ENCODE results near the gene RPH3AL.

- no peak for TF ChIP-seq CTCF (IDR thresholded peaks at IDR 0.05; ENCODE audit: low read depth, low read length)
- TF ChIP-seq POLR2A (IDR thresholded peaks at IDR 0.05; ENCODE audit: extremely low read depth, insufficient read length), result no peak
- no peak for TF ChIP-seq MAX (IDR thresholded peaks at IDR 0.05; ENCODE audit: low read depth, low read length)
- no peak for TF ChIP-seq MYC (IDR thresholded peaks at IDR 0.05; ENCODE audit: low read depth, low read length)
Observed at GRCh38 chr17:230395-230770, 122.2 kb downstream of the RPH3AL start.

Measured in NB4 (cell line).